ENCODE data around the gene TM9SF2.

DNA sequence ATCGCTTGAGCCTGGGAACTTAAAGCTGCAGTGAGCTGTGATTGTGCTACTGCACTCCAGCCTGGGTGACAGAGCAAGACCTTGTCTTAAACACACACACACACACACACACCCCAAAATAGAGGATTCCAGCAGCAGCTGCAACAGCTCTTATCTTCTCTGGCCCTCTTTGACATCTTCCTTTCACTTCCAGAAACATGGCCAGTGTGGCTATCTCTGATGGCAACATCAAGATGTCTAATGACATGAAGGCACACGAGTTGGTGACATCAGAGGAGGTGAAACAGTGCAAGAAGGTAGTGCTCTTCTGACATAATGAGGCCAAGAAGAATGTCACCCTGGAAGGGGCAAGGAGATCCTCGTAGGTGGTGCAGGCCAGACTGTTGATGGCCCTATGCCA lies 81.2 kb downstream of the TM9SF2 start:
- TF ChIP-seq, protein P1, sequence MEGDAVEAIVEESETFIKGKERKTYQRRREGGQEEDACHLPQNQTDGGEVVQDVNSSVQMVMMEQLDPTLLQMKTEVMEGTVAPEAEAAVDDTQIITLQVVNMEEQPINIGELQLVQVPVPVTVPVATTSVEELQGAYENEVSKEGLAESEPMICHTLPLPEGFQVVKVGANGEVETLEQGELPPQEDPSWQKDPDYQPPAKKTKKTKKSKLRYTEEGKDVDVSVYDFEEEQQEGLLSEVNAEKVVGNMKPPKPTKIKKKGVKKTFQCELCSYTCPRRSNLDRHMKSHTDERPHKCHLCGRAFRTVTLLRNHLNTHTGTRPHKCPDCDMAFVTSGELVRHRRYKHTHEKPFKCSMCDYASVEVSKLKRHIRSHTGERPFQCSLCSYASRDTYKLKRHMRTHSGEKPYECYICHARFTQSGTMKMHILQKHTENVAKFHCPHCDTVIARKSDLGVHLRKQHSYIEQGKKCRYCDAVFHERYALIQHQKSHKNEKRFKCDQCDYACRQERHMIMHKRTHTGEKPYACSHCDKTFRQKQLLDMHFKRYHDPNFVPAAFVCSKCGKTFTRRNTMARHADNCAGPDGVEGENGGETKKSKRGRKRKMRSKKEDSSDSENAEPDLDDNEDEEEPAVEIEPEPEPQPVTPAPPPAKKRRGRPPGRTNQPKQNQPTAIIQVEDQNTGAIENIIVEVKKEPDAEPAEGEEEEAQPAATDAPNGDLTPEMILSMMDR (IDR thresholded peaks at IDR 0.05) = no peak
- no peak for TF ChIP-seq POLR2A (IDR thresholded peaks at IDR 0.05)

Data from thyroid gland (tissue), 4 donors.